Measurements from ENCODE around the gene HBP1.
"Not testable (repeated sequence)": the region's sequence is repeated elsewhere in the genome, so short reads cannot be mapped to it uniquely, and the experiment has no call there.

The HBP1 gene

GRCh38 chr7:107232568-107233090 is 63.8 kb downstream of the HBP1 start:
- no peak for DNase-seq

GRCh38 chr7:107233174-107233573 is 64.4 kb downstream of the HBP1 start:
- DNase-seq = no peak

DNA sequence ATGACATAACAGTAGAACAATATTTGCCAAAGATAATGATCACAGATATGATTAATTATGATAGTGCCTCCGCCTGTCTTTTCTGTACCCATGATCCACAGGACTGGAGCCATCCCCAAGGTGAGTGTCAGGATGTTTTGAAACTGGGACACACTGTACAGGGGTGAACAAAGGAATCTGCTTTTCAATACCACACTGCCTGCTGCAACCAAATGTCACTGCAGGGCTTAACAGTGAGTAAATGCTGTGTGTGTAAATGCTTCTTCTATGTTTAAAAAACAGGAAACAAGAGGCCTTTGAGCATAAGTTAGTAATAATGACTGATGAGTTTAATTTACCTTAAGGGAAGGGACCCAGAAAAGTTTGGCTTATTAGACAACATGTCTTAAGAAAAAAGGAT is 65.2 kb downstream of the HBP1 start:
- DNase-seq = no peak

DNA sequence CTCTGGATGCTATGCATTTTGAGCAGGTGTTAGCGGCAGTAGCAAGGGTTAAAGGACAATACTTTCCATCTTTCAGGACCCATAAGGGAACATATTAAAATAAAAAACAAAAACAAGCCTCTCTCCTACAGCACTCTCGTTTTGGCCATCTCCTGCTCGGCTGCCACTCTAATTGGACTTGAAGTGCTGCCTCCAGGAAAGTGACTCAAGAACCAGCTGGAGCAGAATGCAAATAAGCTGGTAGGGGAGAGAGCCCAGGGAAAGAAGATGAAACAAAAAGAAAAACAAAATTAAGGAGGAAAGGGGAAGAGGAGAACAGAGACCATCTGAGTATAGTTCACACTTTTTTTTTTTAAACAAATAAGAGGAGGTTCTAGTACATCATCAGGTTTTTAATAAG is 65.6 kb downstream of the HBP1 start:
- no peak for DNase-seq

DNA sequence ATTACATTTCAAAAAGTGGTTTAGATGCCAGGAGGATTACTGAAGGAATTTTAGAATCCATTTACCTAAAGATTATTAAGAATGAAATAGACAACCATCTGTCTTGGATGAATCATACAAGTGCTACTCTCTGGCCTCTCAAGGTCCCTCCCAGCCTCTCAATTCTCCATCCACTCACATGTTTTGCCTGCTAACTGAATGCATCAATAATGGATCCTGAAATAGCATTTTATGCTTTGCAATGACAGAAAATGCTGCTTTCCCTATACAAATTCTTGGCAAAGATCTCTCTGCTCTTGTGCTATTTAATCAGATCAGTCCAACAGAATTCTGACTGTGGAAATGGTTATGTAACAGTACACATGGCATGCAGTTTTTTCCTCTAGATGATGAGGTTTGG is 68.1 kb downstream of the HBP1 start:
- no peak for DNase-seq

GRCh38 chr7:107237451-107237850 is 68.6 kb downstream of the HBP1 start:
- DNase-seq = no peak

- no peak for DNase-seq
These were observed 73.5 kb downstream of the HBP1 start for GRCh38 chr7:107242267-107242666.

DNA sequence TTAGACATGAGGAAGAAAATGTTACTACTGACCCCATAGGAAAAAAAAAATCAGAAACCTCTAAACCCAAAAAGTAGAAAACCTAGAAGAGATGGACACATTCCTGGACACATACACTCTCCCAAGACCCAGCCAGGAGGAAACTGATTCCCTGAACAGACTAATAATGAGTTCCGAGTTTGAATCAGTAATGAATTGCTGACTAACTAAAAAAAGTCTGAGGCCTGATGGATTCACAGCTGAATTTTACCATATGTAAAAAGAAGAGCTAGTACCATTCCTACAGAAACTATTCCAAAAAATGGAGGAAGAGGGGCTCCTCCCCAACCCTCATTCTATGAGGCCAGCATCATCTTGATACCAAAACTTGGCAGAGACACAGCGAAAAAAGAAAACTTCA is 75.8 kb downstream of the HBP1 start:
- DNase-seq = no peak

DNA sequence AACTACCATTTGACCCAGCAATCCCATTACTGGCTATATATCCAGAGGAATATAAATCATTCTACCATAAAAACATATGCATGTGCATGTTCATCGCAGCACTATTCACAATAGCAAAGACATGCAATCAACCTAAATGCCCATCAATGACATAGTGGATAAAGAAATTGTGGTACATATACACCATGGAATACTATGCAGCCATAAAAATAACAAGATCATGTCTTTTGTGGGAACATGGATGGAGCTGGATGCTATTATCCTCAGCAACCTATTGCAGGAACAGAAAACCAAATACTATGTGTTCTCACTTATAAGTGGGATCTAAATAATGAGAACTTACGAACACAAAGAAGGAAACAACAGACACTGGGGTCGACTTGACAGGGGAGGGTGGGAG is 78.0 kb downstream of the HBP1 start:
- DNase-seq = not testable (repeated sequence)

DNA sequence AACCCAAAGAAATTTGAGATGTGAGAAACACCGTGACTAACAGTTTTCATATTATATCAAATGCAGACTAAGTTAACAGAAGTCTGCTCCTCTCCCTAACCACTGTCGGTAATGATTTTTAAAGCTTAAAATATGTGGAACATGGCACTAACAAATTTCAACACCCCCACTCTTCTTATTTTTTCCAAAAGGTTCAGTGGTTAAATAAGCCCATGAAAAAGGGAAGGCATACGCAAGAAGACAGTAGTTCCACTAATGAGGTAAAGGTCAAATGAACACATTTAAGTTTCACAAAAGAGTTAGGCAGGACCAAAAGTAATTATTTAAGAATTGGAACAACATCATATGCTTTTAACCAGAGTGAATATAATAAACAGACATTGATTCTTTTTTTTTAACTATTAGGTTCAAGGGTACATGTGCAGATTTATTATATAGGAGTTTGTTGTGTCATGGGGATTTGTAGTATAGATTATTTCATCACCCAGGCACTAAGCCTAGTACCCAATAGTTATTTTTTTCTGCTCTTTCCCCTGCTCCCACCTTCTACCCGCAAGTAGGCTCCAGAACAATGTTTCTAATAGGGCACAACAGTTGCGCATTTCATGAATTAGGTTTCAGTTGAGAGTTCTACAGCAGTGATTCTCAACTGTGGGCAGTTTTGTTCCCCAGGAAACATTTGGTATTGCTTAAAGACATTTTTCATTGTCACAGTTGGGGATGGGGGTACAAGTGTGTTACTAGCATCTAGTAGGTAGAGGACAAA is 79.9 kb downstream of the HBP1 start:
- no peak for DNase-seq

- no peak for DNase-seq
These were observed 83.2 kb downstream of the HBP1 start for GRCh38 chr7:107251963-107252362.
